ENCODE measurements around the gene ZBP1. TPM values are rescaled to one million over a fixed set of nuclear protein-coding genes. Genes with fewer than 3 reads are reported as not detected.

ZBP1 gene
- polyA plus RNA-seq, 1 of the 3 experiments (the other 2 are of a cell fraction): not detected

DNA sequence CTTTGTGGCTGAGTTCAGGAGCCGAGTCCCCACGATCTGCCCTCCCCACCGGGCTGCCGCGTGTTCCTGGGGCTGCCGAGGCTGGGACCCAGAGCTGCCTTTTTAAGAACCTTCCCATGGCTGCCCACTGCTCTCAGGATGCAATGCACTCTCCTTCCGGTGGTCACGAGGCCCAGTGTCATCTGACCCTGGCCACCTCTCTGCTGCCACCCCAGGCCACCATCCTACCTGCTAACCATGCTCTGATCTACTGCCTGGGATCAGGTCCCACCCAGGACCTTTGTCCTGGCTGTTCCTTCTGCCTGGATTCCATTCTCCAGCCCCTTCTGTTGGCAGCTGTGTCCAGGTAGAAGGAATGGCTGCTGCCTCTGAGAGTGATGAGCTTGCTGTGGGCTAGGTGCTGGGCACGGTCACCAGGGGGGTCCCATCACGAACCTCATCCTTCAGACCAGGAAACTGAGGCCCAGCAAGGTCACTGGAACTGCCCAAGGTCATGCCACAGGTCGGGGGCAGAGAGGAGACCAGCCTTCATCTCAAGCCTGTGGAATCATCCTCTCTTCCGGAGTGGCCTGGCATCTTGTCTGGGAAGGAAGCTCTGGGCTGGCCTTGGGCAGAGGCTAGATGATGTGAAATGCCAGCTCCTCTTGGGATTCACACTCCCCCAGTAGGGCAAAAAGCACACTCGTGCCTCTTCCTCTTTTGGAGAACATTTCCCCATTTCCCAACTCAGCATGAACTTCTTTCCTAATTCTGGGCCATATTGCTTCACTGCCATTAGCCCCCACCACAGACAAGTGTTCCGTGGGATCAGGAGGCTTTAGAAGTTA lies 38.8 kb downstream of the ZBP1 start:
- Histone ChIP-seq H3K4me3 (ENCODE audit: low read depth in 2 of 2, low read length in 1 of 2) (no peak overlapping the region), H3K4me2 (no peak overlapping the region), H2AFZ (ENCODE audit: low read depth) (no peak overlapping the region), H3K27ac (ENCODE audit: low read depth in 2 of 2, low read length in 1 of 2) (no peak overlapping the region), H3K9me3 (no peaks in the 10 kb centered on the region), H4K20me1 (ENCODE audit: insufficient read depth) (no peaks in the 10 kb centered on the region), H3K79me2 (ENCODE audit: insufficient read depth) (no peaks in the 10 kb centered on the region), H3K9ac (no peak overlapping the region), H3F3A (replicated peaks; ENCODE audit: insufficient read depth) (no peaks in the 10 kb centered on the region), H3K4me1 (ENCODE audit: control insufficient read depth in 1 of 2, insufficient read depth in 2 of 2, low read depth in 1 of 2, low read length in 1 of 2) (no peaks in the 10 kb centered on the region; a peak in 1 of 4 replicates), H3K27me3 (ENCODE audit: insufficient read depth) (0 out of 2 replicates have a peak, but pooled peaks cover 7% of the 10 kb centered on the region), H3K36me3 (replicated peaks in 1 of 2; ENCODE audit: control insufficient read depth in 1 of 2, insufficient read depth in 2 of 2, low read length in 1 of 2) (no peaks in the 10 kb centered on the region), H3K9me2 (no peaks in the 10 kb centered on the region)
- ChIA-PET CTCF (interaction anchor here (0.6 to 21.1 kb wide), 12 partner anchors 11 to 632 kb away, joined by 3 to 403 read pairs (median 7); no protein-coding TSS in a partner anchor), POLR2A (no interaction called here)
- TF ChIP-seq TCF12 (IDR thresholded peaks at IDR 0.05): no peak
- no peak for TF ChIP-seq CHD2 (IDR thresholded peaks at IDR 0.05; ENCODE audit: low read length, partially characterized antibody)
- TF ChIP-seq EZH2phosphoT487 (IDR thresholded peaks at IDR 0.05; ENCODE audit: borderline replicate concordance, low read depth): no peak
- TF ChIP-seq, protein P1, sequence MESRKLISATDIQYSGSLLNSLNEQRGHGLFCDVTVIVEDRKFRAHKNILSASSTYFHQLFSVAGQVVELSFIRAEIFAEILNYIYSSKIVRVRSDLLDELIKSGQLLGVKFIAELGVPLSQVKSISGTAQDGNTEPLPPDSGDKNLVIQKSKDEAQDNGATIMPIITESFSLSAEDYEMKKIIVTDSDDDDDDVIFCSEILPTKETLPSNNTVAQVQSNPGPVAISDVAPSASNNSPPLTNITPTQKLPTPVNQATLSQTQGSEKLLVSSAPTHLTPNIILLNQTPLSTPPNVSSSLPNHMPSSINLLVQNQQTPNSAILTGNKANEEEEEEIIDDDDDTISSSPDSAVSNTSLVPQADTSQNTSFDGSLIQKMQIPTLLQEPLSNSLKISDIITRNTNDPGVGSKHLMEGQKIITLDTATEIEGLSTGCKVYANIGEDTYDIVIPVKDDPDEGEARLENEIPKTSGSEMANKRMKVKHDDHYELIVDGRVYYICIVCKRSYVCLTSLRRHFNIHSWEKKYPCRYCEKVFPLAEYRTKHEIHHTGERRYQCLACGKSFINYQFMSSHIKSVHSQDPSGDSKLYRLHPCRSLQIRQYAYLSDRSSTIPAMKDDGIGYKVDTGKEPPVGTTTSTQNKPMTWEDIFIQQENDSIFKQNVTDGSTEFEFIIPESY (IDR thresholded peaks at IDR 0.05; ENCODE audit: borderline replicate concordance, low read depth): no peak
- TF ChIP-seq YY1 (IDR thresholded peaks at IDR 0.05; ENCODE audit: low read depth): no peak
- no peak for TF ChIP-seq TAF1 (IDR thresholded peaks at IDR 0.05; ENCODE audit: borderline replicate concordance, low read depth, low read length)
- TF ChIP-seq, protein P2, sequence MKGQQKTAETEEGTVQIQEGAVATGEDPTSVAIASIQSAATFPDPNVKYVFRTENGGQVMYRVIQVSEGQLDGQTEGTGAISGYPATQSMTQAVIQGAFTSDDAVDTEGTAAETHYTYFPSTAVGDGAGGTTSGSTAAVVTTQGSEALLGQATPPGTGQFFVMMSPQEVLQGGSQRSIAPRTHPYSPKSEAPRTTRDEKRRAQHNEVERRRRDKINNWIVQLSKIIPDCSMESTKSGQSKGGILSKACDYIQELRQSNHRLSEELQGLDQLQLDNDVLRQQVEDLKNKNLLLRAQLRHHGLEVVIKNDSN (IDR thresholded peaks at IDR 0.05; ENCODE audit: borderline replicate concordance, low read depth): no peak
- TF ChIP-seq NRF1 (IDR thresholded peaks at IDR 0.05; ENCODE audit: low read depth, low read length): no peak
- TF ChIP-seq FOXJ3 (CRISPR knock-in tag; IDR thresholded peaks at IDR 0.05): no peak
- no peak for TF ChIP-seq SMC3 (IDR thresholded peaks at IDR 0.05; ENCODE audit: low read depth, low read length)
- TF ChIP-seq RAD21 (IDR thresholded peaks at IDR 0.05; ENCODE audit: low read length): no peak
- no peak for TF ChIP-seq FOXM1 (IDR thresholded peaks at IDR 0.05; ENCODE audit: low read depth)
- 40% methylated on average over 8 of the region's 14 CpGs for WGBS (ENCODE audit: low lambda C conversion rate)
- DNase-seq: no peak

DNA sequence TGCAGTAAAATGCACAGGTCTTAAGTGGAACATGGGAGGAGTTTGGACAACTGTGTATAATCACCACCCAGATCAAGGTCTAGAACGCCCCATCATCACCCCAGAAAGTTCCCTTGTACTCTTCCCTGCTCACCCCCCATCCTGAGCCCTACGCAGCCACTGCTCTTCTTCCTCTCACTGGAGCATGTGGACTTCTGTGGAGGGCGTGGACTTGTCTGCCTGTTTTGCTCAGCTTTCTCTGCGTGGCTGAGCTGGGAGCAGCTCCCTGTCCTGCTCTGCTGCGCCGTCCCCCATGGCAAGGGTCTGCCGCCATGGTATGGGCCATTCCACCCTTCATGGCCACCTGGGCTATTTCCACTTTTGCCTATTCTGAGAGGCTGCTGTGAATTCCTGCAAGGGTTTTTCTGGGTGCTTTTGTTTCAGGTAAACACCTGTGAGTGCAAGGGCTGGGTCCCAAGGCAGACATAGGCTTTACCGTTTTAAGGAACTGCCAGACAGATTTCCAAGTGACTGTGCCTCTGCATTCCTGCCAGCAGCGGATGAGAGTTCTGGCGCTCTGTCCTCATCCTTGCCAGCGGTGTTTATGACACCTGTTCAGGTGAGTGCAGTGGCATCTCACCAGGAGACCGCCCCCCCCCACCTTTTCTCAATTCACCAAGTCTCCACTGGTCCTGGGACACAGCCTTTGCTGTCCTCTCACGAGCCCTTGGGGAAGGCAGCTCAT lies 39.6 kb downstream of the ZBP1 start:
- H3K4me3 ChIP-seq (ENCODE audit: low read depth in 2 of 2, low read length in 1 of 2): no peak overlapping the region
- no peaks in the 10 kb centered on the region for H3K36me3 ChIP-seq (replicated peaks in 1 of 2; ENCODE audit: control insufficient read depth in 1 of 2, insufficient read depth in 2 of 2, low read length in 1 of 2)
- DNase-seq: no peak
- no peaks in the 10 kb centered on the region for H3K9me2 ChIP-seq
- TF ChIP-seq RAD21 (IDR thresholded peaks at IDR 0.05; ENCODE audit: low read length): no peak
- no peak for TF ChIP-seq YY1 (IDR thresholded peaks at IDR 0.05; ENCODE audit: low read depth)
- no peak for TF ChIP-seq GATA2 (CRISPR knock-in tag; IDR thresholded peaks at IDR 0.05)
- no peak for TF ChIP-seq MXI1 (IDR thresholded peaks at IDR 0.05; ENCODE audit: low read depth, low read length)
- TF ChIP-seq FOSL2 (IDR thresholded peaks at IDR 0.05; ENCODE audit: borderline replicate concordance, low read depth): no peak
- no peak for TF ChIP-seq TCF12 (IDR thresholded peaks at IDR 0.05)
- no peak for TF ChIP-seq SMC3 (IDR thresholded peaks at IDR 0.05; ENCODE audit: low read depth, low read length)
- H3K9me3 ChIP-seq: no peaks in the 10 kb centered on the region
- H3K9ac ChIP-seq: no peak overlapping the region
- H3F3A ChIP-seq (replicated peaks; ENCODE audit: insufficient read depth): no peaks in the 10 kb centered on the region
- no peak overlapping the region for H2AFZ ChIP-seq (ENCODE audit: low read depth)
- H4K20me1 ChIP-seq (ENCODE audit: insufficient read depth): no peaks in the 10 kb centered on the region
- ChIA-PET CTCF (interaction anchor here (0.6 to 21.1 kb wide), 8 partner anchors 11 to 633 kb away, joined by 3 to 403 read pairs (median 6); no protein-coding TSS in a partner anchor), POLR2A (no interaction called here)
- no peaks in the 10 kb centered on the region for H3K79me2 ChIP-seq (ENCODE audit: insufficient read depth)
- H3K27ac ChIP-seq (ENCODE audit: low read depth in 2 of 2, low read length in 1 of 2): no peak overlapping the region
- no peaks in the 10 kb centered on the region; a peak in 1 of 4 replicates for H3K4me1 ChIP-seq (ENCODE audit: control insufficient read depth in 1 of 2, insufficient read depth in 2 of 2, low read depth in 1 of 2, low read length in 1 of 2)
- WGBS (ENCODE audit: low lambda C conversion rate): 48% methylated on average over 11 of the region's 13 CpGs
- H3K4me2 ChIP-seq: no peak overlapping the region
- H3K27me3 ChIP-seq (ENCODE audit: insufficient read depth): 0 out of 2 replicates have a peak, but pooled peaks cover 7% of the 10 kb centered on the region
